Left cardiac atrium (tissue), 4 donors: ENCODE data around the gene PPP6R2. TPM values are rescaled to one million over a fixed set of nuclear protein-coding genes. Genes with fewer than 3 reads are reported as not detected.
"Not testable (repeated sequence)": the region's sequence is repeated elsewhere in the genome, so short reads cannot be mapped to it uniquely, and the experiment has no call there.

Experiments used
- ATAC-seq, 2 donors: fragments of 200-7000 bp; cut with Tn5 transposase; one replicate each; pipeline ENCODE4 v1.9.1; 2020; ENCODE audit warnings: mild to moderate bottlenecking in 2 of 2, moderate library complexity in 2 of 2
- DNase-seq: peaks from one replicate; pipeline ENCODE4 v3.0.0-alpha.2; 2020
- intact Hi-C, 2 donors: fragments of 100-400 bp; cut with DNase I; formaldehyde crosslinking; loops; one replicate each; pipeline versions ENCODE4 v1.14.1 to v1.15.1; 2022 to 2023
- total RNA-seq, 2 donors: library from RNA; stranded (reverse); fragmentation: NEBNext Ultra II Directional; extraction: Animal tissue kit (Norgen Biotek cat#: 25700); gene quantifications; one replicate each; pipeline ENCODE4 v1.2.1, GENCODE V29; 2021
- donor health status: DM: no; HTN: yes; CAD: no.
- donor health status: DM: no; HTN: yes; CAD: no; lungs with severe emphysema.
- donor health status: DM: yes; HTN: yes; CAD: no.
- donor health status: Dilated cardiomyopathy.

The PPP6R2 gene
- total RNA-seq, 2 donors from 2014 or later = 40.6 to 46.2 TPM

DNA sequence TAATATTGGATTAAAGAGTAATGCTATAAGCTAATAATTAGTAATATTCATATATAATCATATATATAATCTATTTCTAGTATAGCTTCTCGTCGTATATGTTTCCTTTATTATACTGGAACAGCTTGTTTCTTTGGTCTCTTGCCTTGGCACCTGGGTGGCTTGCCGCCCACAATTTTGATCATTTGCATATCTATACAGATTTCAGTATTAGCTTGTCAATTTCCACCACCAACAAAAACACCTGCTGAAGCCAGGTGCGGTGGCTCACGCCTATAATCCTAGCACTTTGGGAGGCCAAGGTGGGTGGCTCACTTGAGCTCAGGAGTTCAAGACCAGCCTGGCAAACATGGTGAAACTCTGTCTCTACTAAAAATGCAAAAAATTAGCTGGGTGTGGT lies 8.7 kb upstream of the PPP6R2 start:
- intact Hi-C loops, DNase-seq, ATAC-seq: not testable (repeated sequence)

GRCh38 chr22:50337262-50338041 lies 5.7 kb upstream of the PPP6R2 start:
- DNase-seq (no peak), ATAC-seq (no peak)
- intact Hi-C loops = no loop called here

DNA sequence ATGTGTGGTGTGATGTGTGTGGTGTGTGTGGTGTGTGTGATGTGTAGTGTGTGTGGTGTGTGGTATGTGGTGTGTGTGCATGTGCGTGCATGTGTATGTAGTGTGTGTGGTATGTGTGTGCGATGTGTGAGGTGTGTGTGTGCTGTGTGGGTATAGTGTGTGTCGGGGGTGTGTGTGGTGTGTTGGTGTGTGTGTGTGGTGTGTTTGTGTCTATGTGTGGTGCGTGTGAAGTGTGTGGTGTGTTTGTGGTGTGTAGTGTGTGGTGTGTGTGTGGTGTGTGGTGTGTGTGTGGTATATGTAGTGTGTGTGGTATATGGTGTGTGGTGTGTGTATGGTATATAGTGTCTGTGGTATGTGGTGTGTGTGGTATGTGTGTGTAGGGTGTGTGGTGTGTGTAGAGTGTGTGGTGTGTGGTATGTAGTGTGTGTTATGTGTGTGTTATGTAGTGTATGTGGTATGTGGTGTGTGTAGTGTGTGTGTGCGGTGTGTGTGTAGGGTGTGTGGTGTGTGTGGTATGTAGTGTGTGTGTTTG lies 5.0 kb upstream of the PPP6R2 start:
- intact Hi-C loops = no loop called here
- no peak for ATAC-seq
- DNase-seq = no peak

GRCh38 chr22:50338860-50339462 lies 4.2 kb upstream of the PPP6R2 start:
- DNase-seq (no peak), ATAC-seq (no peak)
- intact Hi-C loops = no loop called here

- ATAC-seq (no peak), DNase-seq (no peak)
- intact Hi-C loops = loop anchor here in 1 of 2 donors (5.0 kb wide), 2 partner anchors 63 to 88 kb away; partner anchors contain the start of gene HDAC10
Measured at GRCh38 chr22:50339945-50340879, 2.9 kb upstream of the PPP6R2 start.

- ATAC-seq = peak; percentile 87 to 89
- DNase-seq = peak; percentile 91
- intact Hi-C loops = loop anchor here in 1 of 2 donors (5.0 kb wide), 2 partner anchors 65 to 90 kb away; partner anchors contain the start of gene HDAC10
Measured at GRCh38 chr22:50341977-50342650, 1.0 kb upstream of the PPP6R2 start.

- intact Hi-C loops = loop anchor here in 1 of 2 donors (5.0 kb wide), 2 partner anchors 66 to 91 kb away; partner anchors contain the start of gene HDAC10
- peak in 1 of 2 donors; percentile 2 for ATAC-seq
- DNase-seq = no peak
Measured at GRCh38 chr22:50343541-50343935, 411 bp downstream of the PPP6R2 start.

DNA sequence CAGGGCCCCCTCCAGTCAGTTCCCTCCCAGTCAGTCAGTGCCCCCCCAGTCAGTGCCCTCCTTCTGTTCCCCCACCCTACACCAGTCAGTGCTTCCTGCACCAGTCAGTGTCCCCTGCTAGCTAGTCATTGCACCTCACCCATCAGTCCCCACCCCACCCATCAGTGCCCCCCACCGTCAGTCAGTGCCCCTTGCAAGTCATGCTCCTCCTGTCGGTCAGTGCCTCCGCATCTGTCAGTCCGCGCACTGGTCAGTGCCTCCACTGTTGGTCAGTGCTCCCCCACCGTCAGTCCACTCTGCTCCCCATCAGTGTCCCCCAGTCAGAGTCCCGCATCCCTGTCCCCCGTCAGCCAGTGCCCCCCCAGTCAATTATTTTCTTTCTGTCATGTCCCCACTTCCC lies 3.3 kb downstream of the PPP6R2 start:
- DNase-seq (no peak), ATAC-seq (no peak)
- intact Hi-C loops = no loop called here

GRCh38 chr22:50347157-50347556 lies 4.0 kb downstream of the PPP6R2 start:
- intact Hi-C loops = no loop called here
- no peak for DNase-seq
- ATAC-seq = no peak

GRCh38 chr22:50348058-50348457 lies 4.9 kb downstream of the PPP6R2 start:
- no peak for DNase-seq
- intact Hi-C loops = no loop called here

GRCh38 chr22:50356186-50356585 lies 13.1 kb downstream of the PPP6R2 start:
- intact Hi-C loops = no loop called here
- DNase-seq (no peak), ATAC-seq (no peak)

More at GRCh38 chr22:50348058-50348457, 4.9 kb downstream of the PPP6R2 start:
- no peak for ATAC-seq

- DNase-seq (no peak), ATAC-seq (no peak)
- intact Hi-C loops = no loop called here
Measured at GRCh38 chr22:50357222-50357621, 14.1 kb downstream of the PPP6R2 start.

- intact Hi-C loops = no loop called here
- ATAC-seq = no peak
Measured at GRCh38 chr22:50357756-50358155, 14.6 kb downstream of the PPP6R2 start.

GRCh38 chr22:50360578-50360977 lies 17.5 kb downstream of the PPP6R2 start:
- DNase-seq (no peak), ATAC-seq (peak in 1 of 2 donors; percentile 61)
- intact Hi-C loops = no loop called here

More at GRCh38 chr22:50357756-50358155, 14.6 kb downstream of the PPP6R2 start:
- no peak for DNase-seq

DNA sequence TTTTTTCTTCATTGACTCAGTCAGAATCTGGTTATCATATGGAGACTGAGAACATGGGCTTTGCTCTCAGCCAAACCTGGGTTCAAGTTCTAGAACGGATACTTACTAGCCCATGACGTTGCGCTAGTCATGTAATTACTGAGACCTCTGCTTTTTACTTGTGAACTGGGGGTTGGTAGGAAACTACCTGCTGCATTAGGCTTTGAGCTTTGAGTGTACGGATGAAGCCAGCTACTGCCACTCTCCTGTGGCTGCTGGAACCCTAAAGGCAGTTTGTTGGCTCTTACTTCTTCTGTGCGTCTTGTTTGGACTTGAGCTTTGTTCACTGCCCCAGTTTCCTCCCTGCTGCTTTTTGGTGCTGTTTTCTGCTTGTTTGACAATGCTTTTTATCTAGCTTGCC lies 18.1 kb downstream of the PPP6R2 start:
- DNase-seq = no peak
- intact Hi-C loops = no loop called here
- ATAC-seq = no peak

DNA sequence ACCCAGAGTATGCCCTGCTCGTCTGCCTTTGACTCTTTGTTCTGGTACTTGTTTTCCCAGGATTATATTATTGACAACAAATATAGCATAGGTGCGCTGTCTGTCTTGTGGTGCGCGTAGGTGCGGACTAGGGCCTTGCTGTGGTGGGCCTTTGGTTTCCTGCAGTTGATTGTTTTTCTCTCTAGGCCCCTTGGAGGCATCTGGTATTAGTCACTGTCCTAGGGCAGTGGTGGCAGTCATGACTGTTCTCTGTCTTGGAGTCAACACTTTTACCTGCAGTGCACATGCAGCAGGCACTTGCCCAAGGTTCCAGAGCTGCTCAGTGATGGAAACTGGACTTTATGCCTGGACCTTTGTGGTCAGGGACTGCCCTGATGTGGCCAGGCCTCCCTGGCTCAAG lies 18.6 kb downstream of the PPP6R2 start:
- DNase-seq (no peak), ATAC-seq (no peak)
- intact Hi-C loops = no loop called here

DNA sequence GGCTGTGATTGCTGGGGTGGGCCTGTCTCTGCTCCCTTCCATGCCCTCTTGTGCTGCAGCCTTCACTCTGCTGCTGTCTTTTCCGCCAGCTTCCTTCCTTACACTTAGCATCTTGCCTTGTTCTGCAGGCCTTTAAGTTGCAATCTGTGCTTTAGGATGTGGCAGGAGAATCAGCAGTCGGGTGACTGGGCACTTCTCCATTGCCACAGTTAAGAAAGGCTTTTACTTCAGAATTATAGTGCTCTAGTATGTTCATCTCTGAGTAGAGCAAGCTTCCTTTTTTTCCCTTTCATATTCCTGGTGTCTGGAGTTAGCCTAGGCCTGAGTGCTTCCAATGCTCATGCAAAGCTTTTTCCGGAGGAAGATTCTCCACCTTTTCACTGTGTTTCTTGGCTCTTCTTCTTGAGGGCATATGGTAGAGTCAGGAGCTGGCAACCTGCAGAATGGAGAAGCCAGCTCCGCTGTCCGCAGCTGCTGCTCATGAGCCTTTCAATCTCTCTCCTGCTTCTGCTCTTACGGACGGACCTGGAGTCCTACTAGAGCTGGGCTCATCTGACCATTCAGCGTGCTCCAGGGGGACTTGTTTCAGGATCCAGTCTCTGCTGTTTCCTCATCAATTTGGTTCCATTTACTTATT lies 20.2 kb downstream of the PPP6R2 start:
- intact Hi-C loops = no loop called here
- DNase-seq (no peak), ATAC-seq (no peak)

DNA sequence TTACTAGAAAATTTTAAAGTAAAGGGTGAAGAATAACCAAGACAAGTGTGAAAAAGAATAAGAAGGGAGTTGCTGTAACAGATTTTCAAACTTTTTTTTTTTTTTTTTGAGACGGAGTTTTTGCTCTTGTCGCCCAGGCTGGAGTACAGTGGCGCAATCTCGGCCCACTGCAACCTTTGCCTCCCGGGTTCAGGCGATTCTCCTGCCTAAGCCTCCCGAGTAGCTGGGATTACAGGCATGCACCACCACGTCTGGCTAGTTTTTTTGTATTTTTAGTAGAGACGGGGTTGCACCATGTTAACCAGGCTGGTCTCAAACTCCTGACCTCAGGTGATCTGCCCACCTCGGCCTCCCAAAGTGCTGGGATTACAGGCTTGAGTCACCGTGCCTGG lies 20.7 kb downstream of the PPP6R2 start:
- ATAC-seq, DNase-seq, intact Hi-C loops: not testable (repeated sequence)
